ENCODE data around the gene USP3.
"Not testable (repeated sequence)": the region's sequence is repeated elsewhere in the genome, so short reads cannot be mapped to it uniquely, and the experiment has no call there.

DNA sequence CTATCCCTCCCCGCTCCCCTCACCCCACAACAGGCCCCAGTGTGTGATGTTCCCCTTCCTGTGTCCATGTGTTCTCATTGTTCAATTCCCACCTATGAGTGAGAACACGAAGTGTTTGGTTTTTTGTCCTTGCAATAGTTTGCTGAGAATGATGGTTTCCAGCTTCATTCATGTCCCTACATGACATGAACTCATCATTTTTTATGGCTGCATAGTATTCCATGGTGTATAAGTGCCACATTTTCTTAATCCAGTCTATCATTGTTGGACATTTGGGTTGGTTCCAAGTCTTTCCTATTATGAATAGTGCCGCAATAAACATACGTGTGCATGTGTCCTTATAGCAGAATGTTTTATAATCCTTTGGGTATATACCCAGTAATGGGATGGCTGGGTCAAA, 112.8 kb downstream of the USP3 start:
- TF ChIP-seq, protein P1, sequence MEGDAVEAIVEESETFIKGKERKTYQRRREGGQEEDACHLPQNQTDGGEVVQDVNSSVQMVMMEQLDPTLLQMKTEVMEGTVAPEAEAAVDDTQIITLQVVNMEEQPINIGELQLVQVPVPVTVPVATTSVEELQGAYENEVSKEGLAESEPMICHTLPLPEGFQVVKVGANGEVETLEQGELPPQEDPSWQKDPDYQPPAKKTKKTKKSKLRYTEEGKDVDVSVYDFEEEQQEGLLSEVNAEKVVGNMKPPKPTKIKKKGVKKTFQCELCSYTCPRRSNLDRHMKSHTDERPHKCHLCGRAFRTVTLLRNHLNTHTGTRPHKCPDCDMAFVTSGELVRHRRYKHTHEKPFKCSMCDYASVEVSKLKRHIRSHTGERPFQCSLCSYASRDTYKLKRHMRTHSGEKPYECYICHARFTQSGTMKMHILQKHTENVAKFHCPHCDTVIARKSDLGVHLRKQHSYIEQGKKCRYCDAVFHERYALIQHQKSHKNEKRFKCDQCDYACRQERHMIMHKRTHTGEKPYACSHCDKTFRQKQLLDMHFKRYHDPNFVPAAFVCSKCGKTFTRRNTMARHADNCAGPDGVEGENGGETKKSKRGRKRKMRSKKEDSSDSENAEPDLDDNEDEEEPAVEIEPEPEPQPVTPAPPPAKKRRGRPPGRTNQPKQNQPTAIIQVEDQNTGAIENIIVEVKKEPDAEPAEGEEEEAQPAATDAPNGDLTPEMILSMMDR (IDR thresholded peaks at IDR 0.05): not testable (repeated sequence)
- TF ChIP-seq POLR2A (IDR thresholded peaks at IDR 0.05): not testable (repeated sequence)

Data from body of pancreas (tissue), 4 donors.